Body of pancreas (tissue), 4 donors: ENCODE data around the gene SMCP. TPM values are rescaled to one million over a fixed set of nuclear protein-coding genes. Genes with fewer than 3 reads are reported as not detected.

Experiments used
- ATAC-seq: fragments of 150-250 bp; one replicate; pipeline ENCODE4 v1.9.1; 2016
- DNase-seq, 4 donors: peaks; one replicate each; pipeline ENCODE4 v3.0.0-alpha.2; 2019
- H3K27ac ChIP-seq, 4 donors: fragments of 200-600 bp; sonication (generic); 1 replicate in 3 of 4; 2 replicates in 1 of 4; pipeline versions ENCODE4 v1.5.1 to v1.6.1; 2016 to 2019; ENCODE audit warnings: mild to moderate bottlenecking in 1 of 4, mixed read lengths in 1 of 4, moderate library complexity in 1 of 4
- H3K27me3 ChIP-seq, 2 donors: fragments of 200-600 bp; sonication (generic); one replicate each; pipeline ENCODE4 v1.6.0; 2016; ENCODE audit warnings: mild to moderate bottlenecking in 1 of 2
- H3K36me3 ChIP-seq, 2 donors: fragments of 200-600 bp; sonication (generic); replicated peaks in 1 of 2; 2 replicates each; pipeline ENCODE4 v1.5.1; 2016; ENCODE audit warnings: low read depth in 2 of 2; ENCODE audit not compliant: insufficient read depth in 1 of 2
- H3K4me1 ChIP-seq: fragments of 200-600 bp; sonication (generic); one replicate; pipeline ENCODE4 v1.6.0; 2016
- H3K4me3 ChIP-seq, 2 donors: fragments of 200-600 bp; sonication (generic); 1 replicate in 1 of 2; 2 replicates in 1 of 2; pipeline ENCODE4 v1.5.1; 2016 to 2019
- H3K9me3 ChIP-seq, 3 donors: fragments of 200-600 bp; sonication (generic); 1 replicate in 2 of 3; 2 replicates in 1 of 3; pipeline ENCODE4 v1.5.1; 2016
- CTCF ChIP-seq, 7 experiments: fragments of 450-650 bp in 4 of 7; fragments of 200-600 bp in 3 of 7; sonication (generic) in 3 of 7; IDR thresholded peaks; one replicate each; pipeline ENCODE4 v1.5.1; 2016 to 2019; ENCODE audit warnings: antibody characterized with exemption in 7 of 7
- POLR2A ChIP-seq, 3 donors: fragments of 450-650 bp; IDR thresholded peaks; one replicate each; pipeline ENCODE4 v1.6.1; 2016; ENCODE audit warnings: antibody characterized with exemption in 3 of 3, mild to moderate bottlenecking in 2 of 3
- WGBS, 2 donors: methylation state at CpG; one replicate each; pipeline ENCODE4 v1.1.5; 2017; 5-methylcytosine and 5-hydroxymethylcytosine counted together
- intact Hi-C: fragments of 100-400 bp; cut with DNase I; formaldehyde crosslinking; loops from one replicate; pipeline ENCODE4 v1.15.1; 2023
- total RNA-seq, 2 donors: library from RNA; depleted of rRNA; stranded (reverse); fragments of >200 nt; gene quantifications; one replicate each; pipeline ENCODE4 v1.1.0, GENCODE V29; 2016

Gene SMCP
- total RNA-seq, 2 donors from 2014 or later: not detected

- H3K4me1 ChIP-seq: no peaks in the 10 kb centered on the region
- 14 to 18% methylated on average over 4 to 5 of the region's 5 CpGs for WGBS, 2 donors
- ATAC-seq (peak; percentile 12), DNase-seq (peak in 2 of 4 donors; percentile 20 to 24)
- H3K36me3 ChIP-seq: no peaks in the 10 kb centered on the region
- H3K4me3 ChIP-seq: no peak overlapping the region
- no peak for TF ChIP-seq CTCF (IDR thresholded peaks at IDR 0.05)
- no peak for TF ChIP-seq POLR2A (IDR thresholded peaks at IDR 0.05)
- H3K9me3 ChIP-seq: no peaks in the 10 kb centered on the region
- H3K27ac ChIP-seq: no peak overlapping the region
- no peaks in the 10 kb centered on the region for H3K27me3 ChIP-seq
- intact Hi-C loops: no loop called here
Measured at GRCh38 chr1:152906023-152906565, 28.0 kb downstream of the SMCP start.

- TF ChIP-seq CTCF (IDR thresholded peaks at IDR 0.05): no peak
- WGBS, 2 donors: 75 to 88% methylated on average over 4 of the region's 4 CpGs
- ATAC-seq: no peak
- Histone ChIP-seq H3K27me3 (no peaks in the 10 kb centered on the region), H3K4me1 (no peaks in the 10 kb centered on the region), H3K36me3 (no peaks in the 10 kb centered on the region), H3K4me3 (no peak within 1 kb of the TSS), H3K27ac (no peak within 1 kb of the TSS), H3K9me3 (no peaks in the 10 kb centered on the region)
- DNase-seq: no peak
- intact Hi-C loops: no loop called here
Measured at GRCh38 chr1:152907686-152908601, 29.8 kb downstream of the SMCP start, which contains the start of gene IVL. Gene IVL, plus strand, starts transcription at chr1:152908546. Its CDS starts 1,252 bp downstream, at chr1:152909798.

- H3K4me1 ChIP-seq: no peaks in the 10 kb centered on the region
- intact Hi-C loops: no loop called here
- no peak overlapping the region for H3K4me3 ChIP-seq
- H3K9me3 ChIP-seq: no peaks in the 10 kb centered on the region
- no peak for TF ChIP-seq CTCF (IDR thresholded peaks at IDR 0.05)
- no peak for DNase-seq
- WGBS, 2 donors: 80 to 90% methylated on average over 1 to 3 of the region's 3 CpGs
- H3K27ac ChIP-seq: no peak overlapping the region
- ATAC-seq: no peak
- no peaks in the 10 kb centered on the region for H3K27me3 ChIP-seq
- no peaks in the 10 kb centered on the region for H3K36me3 ChIP-seq
Measured at GRCh38 chr1:152909206-152909605, 31.1 kb downstream of the SMCP start.

- Histone ChIP-seq H3K27me3 (no peaks in the 10 kb centered on the region), H3K27ac (no peak overlapping the region), H3K9me3 (no peaks in the 10 kb centered on the region), H3K36me3 (no peaks in the 10 kb centered on the region), H3K4me3 (no peak overlapping the region), H3K4me1 (no peaks in the 10 kb centered on the region)
- 36 to 50% methylated on average over 1 of the region's 1 CpG for WGBS, 2 donors
- ATAC-seq: no peak
- intact Hi-C loops: no loop called here
- DNase-seq: no peak
- TF ChIP-seq POLR2A (IDR thresholded peaks at IDR 0.05): no peak
- TF ChIP-seq CTCF (IDR thresholded peaks at IDR 0.05): no peak
Measured at GRCh38 chr1:152912471-152912870, 34.3 kb downstream of the SMCP start.
